ENCODE data around the gene FAM72A. TPM values are rescaled to one million over a fixed set of nuclear protein-coding genes. Genes with fewer than 3 reads are reported as not detected.
A peak's percentile ranks its signal among the peaks of the same experiment; 100 is the strongest.
"Not testable (repeated sequence)": the region's sequence is repeated elsewhere in the genome, so short reads cannot be mapped to it uniquely, and the experiment has no call there.

FAM72A gene
- total RNA-seq, 2 experiments from 2014 or later: 27.0 to 31.9 TPM

GRCh38 chr1:206226886-206227285, 24.2 kb upstream of the FAM72A start:
- H3K4me1 Mint-ChIP-seq (ENCODE audit: low read depth); intact Hi-C loops (cut with micrococcal nuclease); H3K4me3 Mint-ChIP-seq; DNase-seq; H3K27ac Mint-ChIP-seq; H3K27me3 Mint-ChIP-seq; H3K36me3 Mint-ChIP-seq (ENCODE audit: low read depth); CTCF ChIA-PET; H3K9me3 Mint-ChIP-seq; ATAC-seq; POLR2A ChIA-PET: not testable (repeated sequence)

- H3K4me1 Mint-ChIP-seq (ENCODE audit: low read depth); H3K27me3 Mint-ChIP-seq; ATAC-seq; H3K9me3 Mint-ChIP-seq; CTCF ChIA-PET; intact Hi-C loops (cut with micrococcal nuclease); POLR2A ChIA-PET; H3K36me3 Mint-ChIP-seq (ENCODE audit: low read depth); H3K4me3 Mint-ChIP-seq; H3K27ac Mint-ChIP-seq; DNase-seq: not testable (repeated sequence)
Observed at GRCh38 chr1:206225386-206225785, 22.7 kb upstream of the FAM72A start.

GRCh38 chr1:206224190-206224776, 21.6 kb upstream of the FAM72A start:
- H3K27me3 Mint-ChIP-seq; H3K27ac Mint-ChIP-seq; H3K9me3 Mint-ChIP-seq; POLR2A ChIA-PET; H3K36me3 Mint-ChIP-seq (ENCODE audit: low read depth); H3K4me1 Mint-ChIP-seq (ENCODE audit: low read depth); intact Hi-C loops (cut with micrococcal nuclease); DNase-seq; H3K4me3 Mint-ChIP-seq; ATAC-seq; CTCF ChIA-PET: not testable (repeated sequence)

- intact Hi-C loops (cut with micrococcal nuclease); POLR2A ChIA-PET; DNase-seq; CTCF ChIA-PET; H3K27me3 Mint-ChIP-seq; H3K4me3 Mint-ChIP-seq; H3K9me3 Mint-ChIP-seq; ATAC-seq; H3K27ac Mint-ChIP-seq; H3K36me3 Mint-ChIP-seq (ENCODE audit: low read depth); H3K4me1 Mint-ChIP-seq (ENCODE audit: low read depth): not testable (repeated sequence)
Observed at GRCh38 chr1:206221585-206221984, 18.9 kb upstream of the FAM72A start.

GRCh38 chr1:206220332-206221000, 17.8 kb upstream of the FAM72A start:
- H3K4me1 Mint-ChIP-seq (ENCODE audit: low read depth); intact Hi-C loops (cut with micrococcal nuclease); H3K4me3 Mint-ChIP-seq; POLR2A ChIA-PET; H3K36me3 Mint-ChIP-seq (ENCODE audit: low read depth); H3K27ac Mint-ChIP-seq; DNase-seq; H3K27me3 Mint-ChIP-seq; CTCF ChIA-PET; H3K9me3 Mint-ChIP-seq; ATAC-seq: not testable (repeated sequence)

GRCh38 chr1:206219514-206220331, 17.1 kb upstream of the FAM72A start:
- intact Hi-C loops (cut with micrococcal nuclease); H3K4me3 Mint-ChIP-seq; H3K4me1 Mint-ChIP-seq (ENCODE audit: low read depth); CTCF ChIA-PET; DNase-seq; H3K27ac Mint-ChIP-seq; POLR2A ChIA-PET; H3K27me3 Mint-ChIP-seq; ATAC-seq; H3K9me3 Mint-ChIP-seq; H3K36me3 Mint-ChIP-seq (ENCODE audit: low read depth): not testable (repeated sequence)

- CTCF ChIA-PET; H3K9me3 Mint-ChIP-seq; DNase-seq; H3K4me3 Mint-ChIP-seq; H3K36me3 Mint-ChIP-seq (ENCODE audit: low read depth); H3K27me3 Mint-ChIP-seq; POLR2A ChIA-PET; intact Hi-C loops (cut with micrococcal nuclease); ATAC-seq; H3K27ac Mint-ChIP-seq; H3K4me1 Mint-ChIP-seq (ENCODE audit: low read depth): not testable (repeated sequence)
Observed at GRCh38 chr1:206218765-206219164, 16.1 kb upstream of the FAM72A start.

- H3K4me1 Mint-ChIP-seq (ENCODE audit: low read depth); DNase-seq; intact Hi-C loops (cut with micrococcal nuclease); CTCF ChIA-PET; POLR2A ChIA-PET; H3K9me3 Mint-ChIP-seq; ATAC-seq; H3K27ac Mint-ChIP-seq; H3K36me3 Mint-ChIP-seq (ENCODE audit: low read depth); H3K4me3 Mint-ChIP-seq; H3K27me3 Mint-ChIP-seq: not testable (repeated sequence)
Observed at GRCh38 chr1:206218285-206218684, 15.6 kb upstream of the FAM72A start.

- H3K27me3 Mint-ChIP-seq; intact Hi-C loops (cut with micrococcal nuclease); H3K9me3 Mint-ChIP-seq; H3K27ac Mint-ChIP-seq; CTCF ChIA-PET; DNase-seq; H3K36me3 Mint-ChIP-seq (ENCODE audit: low read depth); POLR2A ChIA-PET; ATAC-seq; H3K4me1 Mint-ChIP-seq (ENCODE audit: low read depth); H3K4me3 Mint-ChIP-seq: not testable (repeated sequence)
Observed at GRCh38 chr1:206215600-206216392, 13.2 kb upstream of the FAM72A start.

GRCh38 chr1:206210802-206211201, 8.2 kb upstream of the FAM72A start:
- POLR2A ChIA-PET; H3K27ac Mint-ChIP-seq; ATAC-seq; DNase-seq; CTCF ChIA-PET; H3K36me3 Mint-ChIP-seq (ENCODE audit: low read depth); H3K27me3 Mint-ChIP-seq; H3K4me1 Mint-ChIP-seq (ENCODE audit: low read depth); H3K4me3 Mint-ChIP-seq; intact Hi-C loops (cut with micrococcal nuclease); H3K9me3 Mint-ChIP-seq: not testable (repeated sequence)

- H3K27ac Mint-ChIP-seq; CTCF ChIA-PET; intact Hi-C loops (cut with micrococcal nuclease); H3K4me3 Mint-ChIP-seq; H3K4me1 Mint-ChIP-seq (ENCODE audit: low read depth); H3K36me3 Mint-ChIP-seq (ENCODE audit: low read depth); H3K9me3 Mint-ChIP-seq; ATAC-seq; H3K27me3 Mint-ChIP-seq; POLR2A ChIA-PET: not testable (repeated sequence)
- peak; percentile 29 for DNase-seq
Observed at GRCh38 chr1:206205569-206205968, 2.9 kb upstream of the FAM72A start.
